HG03159 (cell line): Measurements from ENCODE around the gene BST1.

ENCODE experiments used
- ATAC-seq: cut with Tn5 transposase; IDR thresholded peaks from one replicate; pipeline ENCODE4 v1.9.1; 2021; ENCODE audit warnings: mild to moderate bottlenecking, moderate library complexity; ENCODE audit not compliant: unreplicated experiment

Gene BST1

DNA sequence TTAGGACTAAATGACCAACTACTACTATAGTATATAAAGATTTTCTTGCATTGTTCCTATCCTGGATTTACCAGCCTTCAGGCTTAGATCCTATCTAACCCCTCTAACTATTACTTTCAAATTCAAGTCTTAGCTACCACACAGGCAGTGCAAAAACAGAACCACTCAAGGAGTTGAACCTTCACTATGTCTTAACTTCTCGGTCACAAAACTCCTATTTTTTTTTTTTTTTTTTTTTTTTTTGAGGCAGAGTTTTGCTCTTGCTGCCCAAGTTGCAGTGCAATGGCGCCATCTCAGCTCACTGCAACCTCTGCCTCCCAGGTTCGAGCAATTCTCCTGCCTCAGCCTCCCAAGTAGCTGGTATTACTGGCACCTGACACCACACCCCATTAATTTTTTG is 27.5 kb upstream of the BST1 start:
- no peak for ATAC-seq

- ATAC-seq: no peak
Measured at GRCh38 chr4:15676039-15676438, 26.8 kb upstream of the BST1 start.

DNA sequence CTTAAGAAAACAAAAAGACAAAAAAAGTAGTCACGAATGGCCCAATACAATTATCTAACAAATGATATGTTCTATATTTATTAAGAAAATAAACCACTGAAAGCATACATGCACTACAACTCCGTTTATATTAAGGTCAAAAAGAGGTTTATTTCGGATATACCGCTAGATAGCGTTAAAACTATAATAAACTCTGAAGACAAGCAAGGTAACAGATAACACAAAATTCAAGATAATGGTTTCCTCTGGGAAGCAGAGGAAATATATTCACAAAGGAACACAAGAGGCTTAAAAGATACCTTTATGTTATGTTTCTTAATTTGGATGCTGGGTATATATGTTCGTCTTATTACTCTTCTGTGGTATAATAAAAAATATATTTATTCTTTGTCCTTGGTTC is 26.0 kb upstream of the BST1 start:
- no peak for ATAC-seq

- no peak for ATAC-seq
Measured at GRCh38 chr4:15677507-15677988, 25.3 kb upstream of the BST1 start.

- no peak for ATAC-seq
Measured at GRCh38 chr4:15681067-15681371, 21.8 kb upstream of the BST1 start.

DNA sequence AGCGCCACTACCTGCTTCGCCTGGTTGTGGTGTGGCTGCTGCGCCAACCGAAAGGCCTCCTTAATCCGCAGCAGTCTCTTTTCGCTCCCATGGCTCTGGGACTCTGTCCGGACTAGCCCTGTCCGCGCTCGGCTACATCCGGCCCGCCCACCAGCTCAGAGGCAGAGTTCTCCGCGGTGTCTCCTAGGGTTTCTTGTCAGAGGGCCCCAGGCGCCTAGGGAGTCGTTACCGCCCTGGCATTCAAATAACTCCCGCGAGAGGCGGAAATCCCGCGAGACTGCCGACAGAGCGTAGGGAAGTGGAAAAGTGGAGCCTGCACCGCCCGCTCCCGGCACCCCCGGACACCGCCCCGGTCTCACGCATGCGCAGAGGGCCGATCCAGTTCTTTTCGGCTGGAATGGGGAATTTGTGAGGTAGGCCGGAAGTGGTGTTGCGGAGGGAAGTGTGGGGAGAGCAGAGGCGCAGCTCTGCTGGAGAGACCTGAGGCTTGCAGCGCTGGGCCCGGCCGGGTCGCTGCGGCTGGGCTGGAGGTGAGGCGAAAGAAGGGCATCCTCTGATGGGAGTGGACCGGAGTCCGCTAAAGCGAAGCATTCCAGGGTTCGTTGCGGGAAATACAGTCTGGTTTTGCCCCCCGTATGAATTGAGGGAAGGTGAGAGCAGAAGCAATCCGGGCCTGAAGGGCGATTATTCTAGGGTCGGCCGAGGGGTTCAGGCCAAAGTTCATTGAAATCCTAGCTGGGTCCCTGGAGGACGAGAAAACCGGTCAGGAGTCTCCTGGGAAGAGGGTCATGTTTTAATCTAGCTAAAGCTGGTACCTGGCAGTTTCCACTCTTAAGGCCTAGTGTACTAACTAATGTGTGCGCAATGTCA is 21.3 kb upstream of the BST1 start, which contains the start of gene FAM200B:
FAM200B (plus strand) TSS at position 456 of the 870 bp plus-strand sequence. CDS start 5,151 bp downstream, outside the sequence.
- ATAC-seq: peak; percentile 90

DNA sequence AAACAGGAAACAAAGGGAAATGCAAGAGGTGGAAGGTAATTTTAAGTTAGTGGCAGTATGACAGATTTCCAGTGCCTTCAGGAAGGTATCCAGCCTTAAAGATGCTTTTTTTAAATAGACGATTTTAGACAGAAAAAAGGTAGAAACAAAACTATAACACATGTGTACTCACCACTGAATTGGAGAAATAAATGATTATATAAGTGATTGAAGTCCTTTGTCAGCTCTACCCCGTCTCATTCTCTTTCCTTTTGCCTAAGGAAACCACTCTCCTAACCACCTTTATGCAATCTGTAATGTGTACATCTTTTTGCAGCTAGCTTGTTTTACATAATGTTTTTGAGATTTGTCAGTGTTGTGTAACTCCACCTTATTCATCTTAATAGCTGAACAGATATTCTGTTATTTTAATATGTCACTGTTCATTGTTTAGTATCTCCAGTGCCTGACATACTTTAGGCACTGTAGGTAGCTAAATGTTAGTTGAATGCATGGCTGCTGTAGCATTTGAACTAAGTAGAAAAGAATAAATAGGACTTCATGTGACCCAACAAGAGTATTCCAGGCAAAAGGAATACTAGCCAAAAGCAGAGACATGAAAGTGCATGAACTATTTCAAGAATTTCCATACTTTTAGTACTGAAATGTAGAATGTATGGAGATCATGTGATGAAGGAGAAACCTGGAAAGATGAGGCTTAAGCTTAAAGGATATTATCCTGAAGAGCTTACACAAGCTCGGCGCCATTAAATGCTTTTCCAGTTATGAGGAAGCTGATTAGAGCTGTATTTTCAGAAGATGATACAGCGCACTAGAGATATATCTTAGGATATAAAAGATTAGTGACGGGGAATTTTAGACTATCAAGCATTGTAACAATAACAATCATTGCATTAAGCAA is 20.4 kb upstream of the BST1 start:
- ATAC-seq: no peak

- no peak for ATAC-seq
Measured at GRCh38 chr4:15683143-15683495, 19.7 kb upstream of the BST1 start.

GRCh38 chr4:15684498-15684897 is 18.4 kb upstream of the BST1 start:
- no peak for ATAC-seq

DNA sequence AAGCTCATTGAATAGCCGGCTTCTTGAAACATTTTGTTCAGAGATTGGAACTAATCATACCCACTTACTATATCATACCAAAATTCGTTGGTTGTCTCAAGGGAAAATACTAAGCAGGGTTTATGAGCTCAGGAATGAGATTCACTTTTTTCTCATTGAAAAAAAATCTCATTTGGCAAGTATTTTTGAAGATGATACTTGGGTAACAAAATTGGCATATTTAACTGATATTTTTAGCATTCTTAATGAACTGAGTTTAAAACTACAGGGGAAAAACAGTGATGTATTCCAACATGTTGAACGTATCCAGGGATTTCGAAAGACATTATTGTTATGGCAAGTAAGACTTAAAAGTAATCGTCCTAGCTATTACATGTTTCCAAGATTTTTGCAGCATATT is 14.8 kb upstream of the BST1 start:
- no peak for ATAC-seq

DNA sequence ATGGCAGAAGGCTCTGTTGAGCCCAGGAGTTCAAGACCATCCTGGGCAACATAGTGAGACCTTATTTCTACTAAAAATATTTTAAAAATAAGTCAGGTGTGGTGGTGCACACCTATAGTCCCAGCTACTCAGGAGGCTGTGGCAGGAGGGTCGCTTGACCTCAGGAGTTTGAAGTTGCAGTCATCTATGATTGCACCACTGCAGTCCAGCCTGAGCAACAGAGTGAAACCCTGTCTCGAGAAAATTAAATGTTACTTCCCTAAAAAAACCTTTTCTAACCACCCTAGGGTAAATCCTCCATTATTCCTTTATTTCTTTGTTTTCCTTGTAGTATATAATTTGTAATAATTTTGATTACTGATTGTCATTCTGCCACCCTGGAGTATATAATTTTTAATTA is 13.3 kb upstream of the BST1 start:
- no peak for ATAC-seq

DNA sequence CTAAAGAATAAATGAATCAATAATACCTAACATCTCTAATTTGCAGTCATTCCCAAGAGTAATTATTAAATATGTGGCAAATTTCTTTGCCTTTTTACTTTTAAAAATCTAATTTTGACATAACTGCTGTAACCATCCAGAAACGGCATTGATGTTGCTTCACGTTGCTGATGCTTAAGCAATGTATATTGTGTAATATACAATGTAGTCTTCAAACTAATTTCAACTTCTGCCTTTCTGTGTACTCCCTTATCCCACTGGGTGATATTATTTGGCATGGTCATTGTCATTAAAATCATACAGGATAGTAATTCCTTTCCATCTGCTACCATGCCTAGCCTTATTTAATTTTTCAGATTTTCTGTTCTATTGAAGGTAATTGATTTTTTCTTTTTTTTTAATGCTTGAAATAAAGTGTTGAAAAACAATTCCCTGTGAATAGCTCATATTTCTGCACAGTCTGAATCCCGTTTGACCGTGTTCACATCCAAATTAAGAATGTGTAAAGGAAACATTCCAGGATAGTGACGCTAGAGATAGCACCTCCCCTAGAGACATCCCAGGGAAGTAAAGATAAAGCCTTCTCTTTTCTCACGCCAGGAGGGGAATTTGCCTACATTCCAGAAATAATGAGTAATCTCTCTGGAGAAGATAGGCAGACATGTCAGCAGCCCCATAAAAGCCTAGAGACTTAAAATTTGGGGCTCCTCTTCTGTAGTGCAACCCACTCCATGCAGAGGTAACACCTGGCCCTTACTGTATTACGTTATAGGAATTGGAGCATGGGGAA is 12.7 kb upstream of the BST1 start:
- no peak for ATAC-seq

- no peak for ATAC-seq
Measured at GRCh38 chr4:15691346-15692135, 11.3 kb upstream of the BST1 start.

DNA sequence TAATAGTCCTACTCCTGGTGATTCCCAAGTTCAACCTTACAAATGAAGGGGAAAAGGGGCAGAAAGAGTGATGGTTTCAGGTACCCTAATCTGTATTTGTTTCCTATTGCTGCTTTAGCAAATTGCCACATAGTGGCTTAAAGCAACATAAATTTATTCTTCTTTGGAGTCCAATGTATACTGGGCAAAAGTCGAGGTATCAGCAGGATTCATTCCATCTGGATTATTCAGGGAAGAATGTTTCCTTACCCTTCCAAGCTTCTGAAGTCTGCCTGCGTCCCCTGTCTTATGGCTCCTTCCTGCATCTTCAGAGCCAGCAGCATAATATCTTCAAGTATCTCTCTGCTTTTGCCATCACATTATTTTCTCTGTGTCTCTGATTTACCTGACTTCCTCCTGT is 10.3 kb upstream of the BST1 start:
- no peak for ATAC-seq

DNA sequence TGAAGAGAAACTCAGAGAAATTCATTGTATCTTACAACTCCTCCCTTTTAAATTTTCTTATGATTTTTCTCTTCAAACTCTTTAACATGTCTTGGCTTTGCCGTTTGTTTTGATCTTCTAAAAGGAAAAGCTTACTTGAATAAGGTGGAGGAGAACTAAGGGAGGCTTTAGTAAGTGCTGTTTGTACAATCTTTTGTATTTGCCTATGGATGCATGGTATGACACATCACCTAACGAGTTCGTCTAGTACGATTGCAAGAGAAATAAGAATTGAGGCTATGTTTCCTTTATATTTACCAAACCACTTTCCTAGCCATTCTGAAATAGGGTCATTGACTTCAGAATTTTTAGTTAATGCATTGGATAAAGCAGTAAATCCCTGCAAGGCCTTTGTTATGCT is 8.4 kb upstream of the BST1 start:
- ATAC-seq: no peak

GRCh38 chr4:15695240-15695699 is 7.6 kb upstream of the BST1 start:
- no peak for ATAC-seq

GRCh38 chr4:15695729-15696128 is 7.1 kb upstream of the BST1 start:
- ATAC-seq: no peak

DNA sequence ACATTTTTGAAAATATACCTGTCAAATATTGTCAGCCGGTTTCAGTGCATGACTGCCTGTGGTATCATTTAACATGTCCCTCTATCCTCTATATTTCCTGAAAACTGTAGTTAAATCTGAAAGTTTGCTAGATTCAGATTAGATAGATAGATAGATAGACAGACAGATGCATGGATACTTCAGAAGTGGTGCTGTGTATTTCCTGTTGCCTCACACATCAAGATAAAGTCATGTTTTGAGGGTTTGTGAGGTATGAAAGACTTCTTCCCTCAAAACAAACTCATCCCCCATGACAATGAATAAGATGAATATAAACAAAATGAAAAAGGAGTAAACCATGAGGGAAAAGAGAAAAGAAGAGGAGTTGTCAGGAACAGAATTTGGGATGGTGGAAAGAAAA is 6.0 kb upstream of the BST1 start:
- ATAC-seq: no peak

DNA sequence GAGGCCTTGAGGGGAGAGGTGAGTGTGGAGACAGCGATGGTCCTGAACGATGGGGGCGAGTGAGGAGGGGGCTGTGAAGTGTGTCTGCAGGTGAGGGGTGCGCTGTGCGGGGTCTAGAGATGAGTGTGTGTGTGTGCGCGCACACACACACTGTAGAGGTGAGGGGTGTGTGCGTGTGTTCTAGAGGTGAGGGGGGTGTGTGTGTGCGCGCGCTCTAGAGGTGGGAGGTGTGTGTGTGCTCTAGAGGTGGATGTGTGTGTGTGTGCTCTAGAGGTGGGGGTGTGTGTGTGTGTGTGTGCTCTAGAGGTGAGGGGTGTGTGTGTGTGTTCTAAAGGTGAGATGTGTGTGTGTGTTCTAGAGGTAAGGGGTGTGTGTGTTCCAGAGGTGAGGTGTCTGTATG is 574 bp downstream of the BST1 start:
- ATAC-seq: no peak

DNA sequence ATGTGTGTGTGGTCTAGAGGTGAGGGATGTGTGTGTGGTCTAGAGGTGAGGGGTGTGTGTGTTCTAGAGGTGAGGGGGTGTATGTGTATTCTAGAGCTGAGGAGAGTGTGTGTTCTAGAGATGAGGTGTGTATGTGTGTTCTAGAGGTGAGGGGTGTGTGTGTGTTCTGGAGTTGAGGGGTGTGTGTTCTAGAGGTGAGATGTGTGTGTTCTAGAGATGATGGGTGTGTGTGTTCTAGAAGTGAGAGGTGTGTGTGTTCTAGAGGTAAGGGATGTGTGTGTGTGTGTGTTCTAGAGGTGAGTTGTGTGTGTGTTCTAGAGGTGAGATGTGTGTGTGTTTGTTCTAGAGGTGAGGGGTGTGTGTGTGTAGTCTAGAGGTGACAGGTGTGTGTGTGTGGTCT is 1.3 kb downstream of the BST1 start:
- no peak for ATAC-seq
